ENCODE data around the gene NTNG2.

DNA sequence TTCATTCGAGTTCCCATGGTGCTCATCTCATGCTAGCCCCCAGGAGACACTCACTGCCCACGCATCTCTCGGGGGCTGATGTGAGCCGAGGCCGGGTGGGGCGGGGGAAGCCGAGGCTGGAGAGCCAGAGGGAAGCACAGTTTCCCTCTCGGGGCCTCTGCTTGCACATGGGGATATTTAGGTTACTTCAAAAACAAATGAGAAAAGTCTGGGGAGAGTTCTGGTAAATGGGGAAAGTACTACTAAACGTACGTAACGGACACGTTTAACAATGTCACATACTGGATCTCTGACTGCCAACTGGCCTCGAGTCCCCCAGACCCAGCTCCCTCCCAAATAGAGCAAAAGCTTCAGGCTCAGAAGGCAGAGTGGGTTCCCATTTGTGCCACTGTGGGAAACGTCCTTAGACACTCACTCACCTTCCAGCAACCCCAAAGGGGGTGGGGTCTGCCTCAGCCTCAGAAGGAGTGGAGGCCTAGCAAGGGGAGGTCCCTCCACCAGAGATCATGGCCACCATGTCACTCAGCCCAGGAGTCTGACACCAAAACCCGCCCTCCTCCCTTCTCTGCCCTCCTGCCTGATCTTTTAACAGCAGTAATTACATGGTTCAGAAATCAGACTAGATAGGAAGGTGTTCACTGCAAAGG is 33.8 kb upstream of the NTNG2 start:
- TF ChIP-seq, protein P1, sequence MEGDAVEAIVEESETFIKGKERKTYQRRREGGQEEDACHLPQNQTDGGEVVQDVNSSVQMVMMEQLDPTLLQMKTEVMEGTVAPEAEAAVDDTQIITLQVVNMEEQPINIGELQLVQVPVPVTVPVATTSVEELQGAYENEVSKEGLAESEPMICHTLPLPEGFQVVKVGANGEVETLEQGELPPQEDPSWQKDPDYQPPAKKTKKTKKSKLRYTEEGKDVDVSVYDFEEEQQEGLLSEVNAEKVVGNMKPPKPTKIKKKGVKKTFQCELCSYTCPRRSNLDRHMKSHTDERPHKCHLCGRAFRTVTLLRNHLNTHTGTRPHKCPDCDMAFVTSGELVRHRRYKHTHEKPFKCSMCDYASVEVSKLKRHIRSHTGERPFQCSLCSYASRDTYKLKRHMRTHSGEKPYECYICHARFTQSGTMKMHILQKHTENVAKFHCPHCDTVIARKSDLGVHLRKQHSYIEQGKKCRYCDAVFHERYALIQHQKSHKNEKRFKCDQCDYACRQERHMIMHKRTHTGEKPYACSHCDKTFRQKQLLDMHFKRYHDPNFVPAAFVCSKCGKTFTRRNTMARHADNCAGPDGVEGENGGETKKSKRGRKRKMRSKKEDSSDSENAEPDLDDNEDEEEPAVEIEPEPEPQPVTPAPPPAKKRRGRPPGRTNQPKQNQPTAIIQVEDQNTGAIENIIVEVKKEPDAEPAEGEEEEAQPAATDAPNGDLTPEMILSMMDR (IDR thresholded peaks at IDR 0.05) = no peak
- TF ChIP-seq EZH2phosphoT487 (IDR thresholded peaks at IDR 0.05) (no peak), EZH2 (IDR thresholded peaks at IDR 0.05) (no peak)
